Activated CD4-positive, alpha-beta T cell treated with anti-CD3 and anti-CD28 coated beads, Interleukin-2, amount 10 ng/mL, durations not matched to agents 24 days and 14 days (primary cell): ENCODE measurements around the gene ZNF207. TPM values are rescaled to one million over a fixed set of nuclear protein-coding genes. Genes with fewer than 3 reads are reported as not detected.
"Not testable (repeated sequence)": the region's sequence is repeated elsewhere in the genome, so short reads cannot be mapped to it uniquely, and the experiment has no call there.

Experiments
- DNase-seq: peaks from one replicate; pipeline ENCODE4 v3.0.0; 2022
- H3K27ac Mint-ChIP-seq: one replicate; pipeline ENCODE4 v1.8.0; 2022; ENCODE audit warnings: mild to moderate bottlenecking, mixed read lengths
- H3K27me3 Mint-ChIP-seq: one replicate; pipeline ENCODE4 v1.8.0; 2022; ENCODE audit warnings: mixed read lengths
- H3K36me3 Mint-ChIP-seq: one replicate; pipeline ENCODE4 v1.8.0; 2022; ENCODE audit warnings: low read depth, mild to moderate bottlenecking, mixed read lengths
- H3K4me1 Mint-ChIP-seq: one replicate; pipeline ENCODE4 v1.8.0; 2021; ENCODE audit warnings: mixed read lengths
- H3K4me3 Mint-ChIP-seq: one replicate; pipeline ENCODE4 v1.8.0; 2022; ENCODE audit warnings: mild to moderate bottlenecking, moderate library complexity, mixed read lengths
- H3K9me3 Mint-ChIP-seq: one replicate; pipeline ENCODE4 v1.8.0; 2021; ENCODE audit warnings: mixed read lengths
- intact Hi-C: fragments of 100-400 bp; cut with micrococcal nuclease; formaldehyde crosslinking; loops from one replicate; pipeline ENCODE4 v1.15.1; 2023
- total RNA-seq: library from RNA; stranded (reverse); gene quantifications from 2 replicates; pipeline ENCODE4 v1.2.3, GENCODE V29; 2022

ZNF207 gene
- total RNA-seq: 269 and 272 TPM in 2 replicates

DNA sequence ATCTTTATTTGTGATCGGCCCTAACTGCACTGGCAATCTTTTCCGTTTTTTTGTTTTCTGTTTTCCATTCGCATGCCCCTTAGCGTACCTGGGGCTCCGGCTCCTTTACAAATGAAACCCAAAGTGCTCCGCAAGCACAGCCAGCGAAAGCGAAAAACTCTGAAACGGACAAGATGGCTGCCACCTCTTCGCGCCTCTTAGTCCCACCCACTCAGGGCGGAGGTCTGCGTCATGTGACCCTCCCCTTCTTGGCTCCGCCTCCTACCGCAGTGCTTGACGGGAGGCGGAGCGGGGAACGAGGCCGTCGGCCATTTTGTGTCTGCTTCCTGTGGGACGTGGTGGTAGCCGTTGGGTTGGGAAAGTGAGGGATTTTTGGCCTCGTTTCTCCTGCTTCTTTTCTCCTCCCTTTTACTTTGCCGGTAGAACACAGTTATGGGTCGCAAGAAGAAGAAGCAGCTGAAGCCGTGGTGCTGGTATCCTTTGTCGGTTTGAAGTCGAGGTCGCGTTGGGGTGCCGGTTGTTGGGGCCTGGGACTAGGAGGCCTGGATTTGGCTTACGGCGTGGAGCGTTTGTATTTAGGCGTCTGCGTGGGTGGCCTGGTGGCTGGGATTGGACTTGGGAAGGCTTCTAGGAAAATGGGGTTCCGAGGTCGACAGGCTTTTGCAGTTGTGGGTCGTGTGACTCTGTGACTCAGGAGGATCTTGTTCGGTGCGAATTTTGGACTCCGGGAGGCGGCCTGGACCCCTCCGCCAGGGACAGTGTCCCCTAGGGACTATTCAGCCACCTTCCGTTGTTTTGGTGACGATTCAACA is at the start of gene ZNF207:
ZNF207 (plus strand) TSS at position 304 of the 812 bp plus-strand sequence; CDS start at position 433, 129 bp downstream.
- Mint-ChIP-seq H3K27ac (peak within 1 kb of the TSS; percentile 99), H3K36me3 (peaks cover 40% of the 10 kb centered on the region), H3K27me3 (no peaks in the 10 kb centered on the region), H3K4me3 (peak within 1 kb of the TSS; percentile 97), H3K4me1 (peaks cover 20% of the 10 kb centered on the region), H3K9me3 (no peaks in the 10 kb centered on the region)
- intact Hi-C loops: loop anchor here (1.0 to 10.0 kb wide), 4 partner anchors 9 to 345 kb away; partner anchors contain the start of genes LRRC37B and PSMD11
- peak; percentile 99 for DNase-seq

DNA sequence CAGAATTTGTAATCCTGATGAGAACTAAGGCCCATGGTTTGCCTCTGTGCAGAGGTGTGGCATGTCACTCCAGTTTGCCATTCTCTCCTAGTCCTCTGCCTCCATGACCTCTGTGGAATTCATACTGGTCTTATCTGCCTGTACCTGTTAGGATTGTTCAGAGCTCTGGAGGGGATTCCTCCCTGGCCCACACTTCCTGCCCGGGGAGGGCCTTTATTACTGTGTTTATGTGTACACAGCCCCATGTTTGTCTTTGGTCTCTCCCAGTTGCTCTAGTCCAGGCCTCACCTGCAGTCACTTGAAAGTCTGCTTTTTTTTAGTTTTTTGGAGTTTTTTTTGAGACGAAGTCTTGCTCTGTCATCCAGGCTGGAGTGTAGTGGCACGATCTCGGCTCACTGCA is 47.9 kb upstream of the ZNF207 start:
- no peak for DNase-seq
- Mint-ChIP-seq H3K27me3 (peaks cover 16% of the 10 kb centered on the region), H3K4me3 (no peak overlapping the region), H3K36me3 (no peaks in the 10 kb centered on the region), H3K4me1 (no peaks in the 10 kb centered on the region), H3K27ac (no peak overlapping the region), H3K9me3 (no peaks in the 10 kb centered on the region)
- intact Hi-C loops: no loop called here

DNA sequence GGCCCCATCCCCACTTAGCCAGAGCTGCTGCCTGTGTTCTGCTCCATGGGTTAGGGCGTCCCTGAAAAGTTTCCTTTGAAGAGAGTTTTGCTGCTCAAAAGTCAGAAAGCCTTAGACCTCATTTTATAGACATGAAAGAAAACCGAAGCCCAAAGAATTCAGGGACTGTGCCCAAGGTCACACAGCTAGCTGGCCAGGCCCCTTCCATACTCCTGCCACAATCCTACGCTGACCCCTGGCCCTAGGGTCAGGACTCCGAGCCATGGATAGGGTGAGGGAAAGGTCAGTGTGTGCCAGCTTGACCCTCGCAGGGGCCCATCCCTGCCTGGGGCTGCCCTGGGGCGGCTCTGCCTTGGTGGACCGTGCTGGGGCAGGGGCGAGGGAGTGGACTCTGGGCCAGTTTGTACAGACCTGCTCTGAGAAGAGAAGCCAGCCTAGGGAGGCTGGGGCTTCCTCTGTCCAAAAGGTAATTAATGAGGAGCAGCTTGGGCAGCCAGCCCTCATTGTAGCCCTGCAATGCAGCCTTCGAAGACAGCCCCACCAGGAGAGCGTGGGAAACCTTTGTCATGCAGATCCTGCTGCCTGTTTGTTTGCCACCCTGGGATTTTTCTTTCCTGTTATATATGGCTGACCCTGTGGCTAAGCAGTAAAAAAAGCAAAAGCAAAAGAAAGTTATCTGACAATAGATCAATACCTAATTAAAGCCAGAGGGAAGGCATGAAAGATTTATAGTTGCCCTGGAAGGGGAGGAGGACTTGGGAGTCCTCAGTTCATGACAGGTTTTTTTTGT is 46.9 kb upstream of the ZNF207 start:
- H3K4me3 Mint-ChIP-seq: no peak overlapping the region
- H3K27me3 Mint-ChIP-seq: peaks cover 21% of the 10 kb centered on the region
- H3K9me3 Mint-ChIP-seq: no peaks in the 10 kb centered on the region
- no peak overlapping the region for H3K27ac Mint-ChIP-seq
- H3K4me1 Mint-ChIP-seq: no peaks in the 10 kb centered on the region
- no peaks in the 10 kb centered on the region for H3K36me3 Mint-ChIP-seq
- DNase-seq: no peak
- intact Hi-C loops: no loop called here

DNA sequence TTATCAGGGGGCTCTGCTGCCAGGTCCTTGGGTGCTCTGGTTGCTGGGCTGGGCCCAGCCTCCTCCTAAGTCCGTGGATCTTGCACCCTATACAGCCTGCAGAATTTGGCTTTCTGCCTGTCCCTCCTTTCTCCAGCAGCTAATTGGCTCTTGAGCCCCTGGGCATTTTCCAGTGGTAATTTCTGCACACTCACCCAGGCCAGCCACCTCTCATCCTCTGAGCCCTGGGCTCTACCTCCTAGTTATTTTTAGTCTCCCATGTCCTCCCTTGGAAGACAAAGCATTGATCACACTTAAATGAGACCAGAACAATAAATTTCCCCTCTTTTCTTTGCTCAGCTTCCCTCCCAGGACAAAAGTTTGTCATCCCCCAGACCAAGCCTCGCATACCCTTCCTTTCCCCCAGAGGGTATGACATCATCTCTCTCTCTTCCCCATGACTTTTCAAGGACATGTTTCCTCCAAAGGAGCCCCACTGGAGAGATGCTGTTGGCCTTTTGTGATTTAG is 46.1 kb upstream of the ZNF207 start:
- H3K27me3 Mint-ChIP-seq: peaks cover 24% of the 10 kb centered on the region
- H3K4me1 Mint-ChIP-seq: no peaks in the 10 kb centered on the region
- intact Hi-C loops: no loop called here
- H3K36me3 Mint-ChIP-seq: no peaks in the 10 kb centered on the region
- no peak for DNase-seq
- H3K4me3 Mint-ChIP-seq: no peak overlapping the region
- no peak overlapping the region for H3K27ac Mint-ChIP-seq
- no peaks in the 10 kb centered on the region for H3K9me3 Mint-ChIP-seq

DNA sequence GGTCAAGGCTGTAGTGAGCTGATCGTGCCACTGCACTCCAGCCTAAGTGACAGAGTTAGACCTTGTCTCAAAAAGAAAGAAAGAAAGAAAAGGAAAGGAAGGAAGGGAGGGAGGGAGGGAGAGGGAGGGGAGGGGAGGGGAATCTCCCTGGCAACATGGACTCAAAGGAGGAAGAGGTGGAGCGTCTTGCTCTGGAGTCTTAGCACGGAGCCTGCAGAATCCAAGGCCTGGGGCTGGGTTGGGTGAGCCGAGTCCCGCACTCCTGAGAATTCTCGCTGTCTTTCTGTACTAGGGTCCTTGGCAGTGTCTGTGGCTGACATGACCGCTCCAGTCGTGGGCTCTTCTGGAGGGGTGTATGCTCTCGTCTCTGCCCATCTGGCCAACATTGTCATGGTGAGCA is 44.9 kb upstream of the ZNF207 start:
- Mint-ChIP-seq H3K4me3 (no peak overlapping the region), H3K9me3 (no peaks in the 10 kb centered on the region), H3K36me3 (no peaks in the 10 kb centered on the region), H3K4me1 (no peaks in the 10 kb centered on the region), H3K27ac (no peak overlapping the region), H3K27me3 (peaks cover 24% of the 10 kb centered on the region)
- intact Hi-C loops: no loop called here
- DNase-seq: no peak

DNA sequence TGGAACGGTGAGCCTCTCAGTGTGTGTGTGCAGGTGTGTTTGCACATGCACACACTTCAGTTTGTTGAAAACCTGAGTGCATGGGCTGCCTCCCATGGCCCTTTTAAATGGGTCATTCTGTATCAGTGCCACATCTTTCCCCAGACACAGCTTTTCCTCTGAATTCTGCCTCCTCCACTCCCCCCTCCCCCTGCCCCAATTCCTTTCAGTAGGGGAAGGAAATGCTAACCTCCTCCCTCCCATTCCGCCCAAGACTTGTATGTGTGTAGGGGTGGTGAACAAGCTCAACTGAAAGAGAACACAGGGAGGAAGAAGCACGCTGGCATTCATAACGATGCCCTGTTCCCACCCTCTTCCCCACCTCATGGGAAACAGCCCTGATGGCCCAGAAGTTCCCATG is 42.3 kb upstream of the ZNF207 start:
- no peak overlapping the region for H3K27ac Mint-ChIP-seq
- H3K9me3 Mint-ChIP-seq: no peaks in the 10 kb centered on the region
- no peaks in the 10 kb centered on the region for H3K4me1 Mint-ChIP-seq
- no peak for DNase-seq
- H3K36me3 Mint-ChIP-seq: no peaks in the 10 kb centered on the region
- intact Hi-C loops: no loop called here
- peaks cover 27% of the 10 kb centered on the region for H3K27me3 Mint-ChIP-seq
- no peak overlapping the region for H3K4me3 Mint-ChIP-seq

- no peaks in the 10 kb centered on the region for H3K9me3 Mint-ChIP-seq
- H3K27ac Mint-ChIP-seq: no peak overlapping the region
- intact Hi-C loops: no loop called here
- no peaks in the 10 kb centered on the region for H3K36me3 Mint-ChIP-seq
- H3K4me3 Mint-ChIP-seq: no peak overlapping the region
- no peak for DNase-seq
- peaks cover 28% of the 10 kb centered on the region for H3K27me3 Mint-ChIP-seq
- H3K4me1 Mint-ChIP-seq: no peaks in the 10 kb centered on the region
These were observed 38.9 kb upstream of the ZNF207 start for GRCh38 chr17:32311028-32311536.

DNA sequence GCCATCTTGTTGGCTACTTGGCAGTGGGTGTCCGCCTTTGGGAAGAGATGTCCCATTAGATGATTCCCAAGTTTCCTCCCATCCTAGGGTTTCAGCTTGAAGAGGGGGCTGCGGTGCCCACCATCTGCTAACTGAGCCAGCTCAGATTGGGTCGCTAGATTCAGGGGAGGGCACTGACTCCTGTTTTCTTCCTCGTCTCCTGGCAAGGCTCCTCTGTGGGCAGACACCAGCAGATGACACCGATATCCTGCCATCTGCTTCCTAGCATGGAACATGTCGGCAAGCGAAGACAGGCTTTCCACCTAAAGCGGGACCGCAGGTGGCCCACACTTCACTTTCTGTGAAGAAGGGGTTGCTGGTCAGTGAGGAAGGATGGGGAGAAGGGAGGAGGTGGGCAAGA is 35.3 kb upstream of the ZNF207 start:
- H3K4me3 Mint-ChIP-seq: no peak overlapping the region

GRCh38 chr17:32315171-32315570 is 34.8 kb upstream of the ZNF207 start:
- H3K4me3 Mint-ChIP-seq: no peak overlapping the region
- peaks cover 10% of the 10 kb centered on the region for H3K4me1 Mint-ChIP-seq
- H3K27ac Mint-ChIP-seq: no peak overlapping the region
- no peaks in the 10 kb centered on the region for H3K9me3 Mint-ChIP-seq
- no peaks in the 10 kb centered on the region for H3K36me3 Mint-ChIP-seq
- intact Hi-C loops: loop anchor here (5.0 kb wide), 2 partner anchors 48 to 113 kb away; partner anchors contain the start of gene RHBDL3
- DNase-seq: no peak
- H3K27me3 Mint-ChIP-seq: peaks cover 28% of the 10 kb centered on the region

More for the DNA sequence above, 35.3 kb upstream of the ZNF207 start:
- no peak for DNase-seq
- Mint-ChIP-seq H3K4me1 (peaks cover 8% of the 10 kb centered on the region), H3K27ac (no peak overlapping the region), H3K27me3 (peaks cover 28% of the 10 kb centered on the region), H3K36me3 (no peaks in the 10 kb centered on the region), H3K9me3 (no peaks in the 10 kb centered on the region)
- intact Hi-C loops: loop anchor here (5.0 kb wide), 2 partner anchors 47 to 112 kb away; partner anchors contain the start of gene RHBDL3

- not testable (repeated sequence) for H3K36me3 Mint-ChIP-seq, H3K9me3 Mint-ChIP-seq, H3K4me3 Mint-ChIP-seq, DNase-seq, H3K27ac Mint-ChIP-seq
- peaks cover 27% of the 10 kb centered on the region for H3K27me3 Mint-ChIP-seq
- intact Hi-C loops: loop anchor here (5.0 kb wide), 2 partner anchors 49 to 114 kb away; partner anchors contain the start of gene RHBDL3
- peaks cover 10% of the 10 kb centered on the region for H3K4me1 Mint-ChIP-seq
These were observed 33.3 kb upstream of the ZNF207 start for GRCh38 chr17:32316653-32317052.

DNA sequence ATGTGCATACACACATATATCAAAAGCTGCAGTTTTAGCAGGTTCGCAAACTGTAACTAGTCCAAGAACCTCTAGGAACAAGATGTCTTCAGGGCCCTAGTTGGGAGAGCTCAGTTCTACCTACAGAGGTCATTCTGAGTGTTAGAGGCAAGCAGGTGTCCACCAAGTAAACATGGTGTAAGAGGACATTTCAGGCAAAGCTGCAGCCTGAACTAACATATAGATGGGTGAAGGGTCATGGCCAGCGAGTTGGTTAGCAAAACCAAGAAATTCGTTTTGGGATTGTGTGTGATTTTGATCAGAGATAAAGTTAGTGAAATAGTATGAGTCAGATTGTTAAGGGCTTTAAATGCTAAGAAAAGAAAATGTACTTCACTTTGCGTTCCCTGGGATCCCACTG is 32.6 kb upstream of the ZNF207 start:
- peaks cover 10% of the 10 kb centered on the region for H3K4me1 Mint-ChIP-seq
- peaks cover 24% of the 10 kb centered on the region for H3K27me3 Mint-ChIP-seq
- H3K27ac Mint-ChIP-seq: no peak overlapping the region
- no peak overlapping the region for H3K4me3 Mint-ChIP-seq
- no peaks in the 10 kb centered on the region for H3K9me3 Mint-ChIP-seq
- DNase-seq: no peak
- intact Hi-C loops: loop anchor here (5.0 kb wide), 2 partner anchors 50 to 115 kb away; partner anchors contain the start of gene RHBDL3
- H3K36me3 Mint-ChIP-seq: no peaks in the 10 kb centered on the region

DNA sequence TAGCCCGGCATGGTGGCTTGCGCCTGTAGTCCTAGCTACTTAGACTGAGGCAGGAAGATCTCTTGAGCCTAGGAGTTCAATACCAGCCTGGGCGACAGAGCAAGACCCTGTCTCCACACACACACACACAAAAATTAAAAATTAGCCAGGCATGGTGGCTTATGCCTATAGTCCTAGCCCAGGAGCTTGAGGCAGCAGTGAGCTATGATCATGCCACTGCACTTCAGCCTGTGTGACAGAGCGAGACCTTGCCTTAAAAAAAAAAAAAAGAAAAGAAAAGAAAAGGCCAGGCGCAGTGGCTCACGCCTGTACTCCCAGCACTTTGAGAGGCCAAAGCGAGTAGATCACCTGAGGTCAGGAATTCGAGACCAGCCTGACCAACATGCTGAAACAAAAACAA is 31.9 kb upstream of the ZNF207 start:
- H3K4me1 Mint-ChIP-seq: peaks cover 11% of the 10 kb centered on the region
- H3K4me3 Mint-ChIP-seq: peak overlapping the region; percentile 21
- DNase-seq: no peak
- no peak overlapping the region for H3K27ac Mint-ChIP-seq
- H3K27me3 Mint-ChIP-seq: peaks cover 24% of the 10 kb centered on the region
- H3K9me3 Mint-ChIP-seq: no peaks in the 10 kb centered on the region
- intact Hi-C loops: loop anchor here (5.0 kb wide), 2 partner anchors 51 to 116 kb away; partner anchors contain the start of gene RHBDL3
- no peaks in the 10 kb centered on the region for H3K36me3 Mint-ChIP-seq

DNA sequence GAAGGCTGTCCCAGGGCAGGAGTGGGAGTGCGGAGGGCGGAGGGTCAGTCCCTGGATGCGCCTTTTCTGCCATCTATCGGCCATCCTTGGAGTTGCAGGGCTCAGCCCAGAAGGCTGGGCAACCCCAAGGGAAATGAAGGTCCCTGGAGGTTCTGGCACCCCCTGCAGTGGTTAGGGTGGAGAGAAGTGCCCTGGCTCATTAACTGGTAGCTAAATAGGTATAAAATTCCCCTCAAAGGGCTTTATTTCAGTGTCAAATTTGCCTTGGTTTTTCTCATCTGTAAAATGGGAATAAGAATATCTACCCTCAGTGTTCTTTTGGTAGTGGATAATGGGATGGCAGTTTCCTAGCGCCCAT is 30.4 kb upstream of the ZNF207 start:
- Mint-ChIP-seq H3K4me3 (peak overlapping the region; percentile 86), H3K27me3 (peaks cover 22% of the 10 kb centered on the region), H3K9me3 (no peaks in the 10 kb centered on the region), H3K27ac (no peak overlapping the region), H3K36me3 (no peaks in the 10 kb centered on the region), H3K4me1 (peaks cover 26% of the 10 kb centered on the region)
- peak; percentile 94 for DNase-seq
- intact Hi-C loops: loop anchor here (1.0 to 5.0 kb wide), 3 partner anchors 52 to 117 kb away; partner anchors contain the start of gene RHBDL3
